GM18519 (cell line): ENCODE data around the gene LRRC8C.

Experiments
- ATAC-seq: cut with Tn5 transposase; IDR thresholded peaks from one replicate; pipeline ENCODE4 v1.9.1; 2021; ENCODE audit warnings: mild to moderate bottlenecking, moderate library complexity; ENCODE audit not compliant: unreplicated experiment, low FRiP score

Gene LRRC8C

DNA sequence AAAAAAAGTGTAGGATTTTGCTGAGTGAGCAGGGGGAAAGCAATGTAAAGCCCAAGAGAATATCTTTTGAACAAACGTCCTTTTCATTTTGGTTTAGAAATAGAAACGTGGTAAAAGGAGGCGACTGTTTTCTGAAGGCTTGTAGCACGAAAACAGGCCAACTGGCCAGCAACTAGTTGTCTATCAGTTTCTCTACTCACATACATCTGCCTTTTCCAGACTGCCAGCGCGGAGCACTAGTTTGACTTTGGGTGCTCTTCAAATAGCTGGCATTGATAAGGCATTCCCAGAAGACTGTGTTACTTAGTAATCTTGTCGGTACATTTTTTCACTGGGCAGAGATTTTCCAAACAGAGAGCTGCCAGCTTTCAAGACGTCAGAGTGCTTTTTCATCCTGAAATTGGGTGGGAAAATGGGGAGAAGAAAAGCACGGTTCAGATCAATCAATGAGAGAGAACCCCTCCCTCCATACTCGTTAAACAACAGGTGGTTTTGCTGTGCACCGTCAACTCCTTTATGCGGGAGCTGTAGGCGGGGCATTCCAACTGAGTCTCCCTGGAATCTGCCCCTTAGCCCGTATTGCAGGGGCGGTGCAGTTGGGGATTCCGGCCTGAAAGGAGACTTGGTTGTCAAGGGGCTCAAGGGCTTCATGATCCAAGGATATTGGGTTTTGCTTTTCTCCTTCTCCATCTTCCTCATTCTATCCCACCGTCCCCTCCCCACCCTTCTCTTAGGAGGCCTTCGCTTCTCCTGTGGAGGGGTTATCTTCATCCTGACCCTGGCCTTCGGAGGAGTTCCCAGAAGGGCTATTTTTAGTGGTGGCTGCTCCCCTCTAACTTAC is 884 bp upstream of the LRRC8C start:
- ATAC-seq: no peak

- peak; percentile 34 for ATAC-seq
These were observed 404 bp downstream of the LRRC8C start for GRCh38 chr1:89633248-89633799.

- no peak for ATAC-seq
These were observed 1.1 kb downstream of the LRRC8C start for GRCh38 chr1:89633800-89634625.

DNA sequence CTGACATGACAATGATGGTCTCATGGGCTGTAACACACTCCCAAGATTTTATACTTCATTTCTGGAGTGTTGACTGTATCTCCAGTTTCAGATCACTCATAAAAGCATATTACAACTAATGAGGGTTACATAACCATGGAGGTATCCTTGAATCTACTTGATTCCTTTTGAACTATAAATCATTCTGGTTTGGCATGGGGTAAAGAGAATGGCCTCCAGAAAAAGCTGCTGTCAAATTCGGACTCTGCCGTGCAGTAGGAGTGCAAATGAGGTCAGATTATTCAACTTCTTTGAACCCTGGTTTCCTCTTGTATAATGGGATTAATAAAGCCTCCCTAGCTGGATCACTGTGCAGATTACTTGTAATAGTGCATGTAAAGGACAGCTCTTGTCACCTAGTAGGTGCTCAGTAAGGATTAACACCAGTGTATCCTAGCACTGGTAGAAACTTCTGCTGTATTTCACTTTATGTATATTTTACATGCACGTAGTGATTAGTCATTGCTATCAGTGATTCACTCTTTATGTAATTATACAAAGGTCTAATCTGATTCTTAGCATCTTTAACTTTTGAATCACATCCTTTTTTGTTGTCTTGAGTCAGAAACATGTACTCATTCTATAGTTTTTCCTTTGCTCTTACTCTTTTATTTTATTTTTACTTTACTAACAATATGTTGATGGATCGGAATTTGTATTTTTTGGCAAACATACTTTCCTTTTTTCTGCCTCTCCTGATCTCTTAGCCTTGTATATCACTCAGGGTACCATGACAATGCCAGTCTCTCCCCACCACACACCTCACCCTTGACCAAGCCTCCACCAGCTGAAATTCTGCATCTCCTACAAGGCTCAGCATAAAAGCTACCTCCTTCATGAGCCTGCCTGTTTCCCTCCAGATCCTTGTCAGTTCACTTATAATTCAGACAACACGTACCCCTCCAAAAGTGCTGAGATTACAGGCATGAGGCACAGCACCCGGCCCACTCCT is 3.2 kb downstream of the LRRC8C start:
- no peak for ATAC-seq

- ATAC-seq: no peak
These were observed 4.6 kb downstream of the LRRC8C start for GRCh38 chr1:89637496-89637895.

DNA sequence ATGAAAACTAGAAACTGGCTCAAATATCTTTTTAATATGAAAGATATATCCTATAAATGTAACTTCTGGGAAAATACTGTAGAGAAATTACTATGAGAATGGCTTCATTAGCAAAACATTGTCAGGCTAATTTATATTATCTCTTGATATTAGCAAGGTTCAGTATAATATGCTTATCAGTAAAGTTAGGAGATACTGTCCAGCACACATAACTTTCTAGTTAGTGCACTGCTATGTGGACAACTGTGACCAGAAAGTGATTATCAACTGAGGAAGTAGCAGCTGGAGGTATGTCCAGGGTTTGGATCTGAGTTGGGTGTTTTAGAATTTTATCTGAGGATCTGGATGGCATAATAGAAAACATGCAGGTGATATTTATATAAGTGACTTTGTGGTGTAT is 7.5 kb downstream of the LRRC8C start:
- no peak for ATAC-seq

DNA sequence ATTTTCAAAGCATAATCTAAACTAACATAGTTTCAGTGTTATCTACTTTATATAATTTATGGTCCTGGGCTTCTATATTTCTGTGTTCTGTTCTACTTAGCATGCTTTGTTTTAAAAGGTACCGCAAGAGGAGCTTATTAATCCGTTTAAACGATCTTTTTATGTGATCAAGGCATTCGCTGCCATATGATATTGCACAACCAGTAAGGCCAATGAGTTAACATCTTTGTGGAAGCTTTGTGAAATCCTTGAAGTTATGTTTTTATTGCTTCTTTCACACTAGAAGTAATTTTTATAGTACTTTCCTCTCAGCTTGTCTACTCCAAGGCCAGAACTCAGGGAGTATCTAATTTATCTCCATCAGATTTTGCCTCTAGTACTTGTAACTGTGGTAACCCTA is 8.9 kb downstream of the LRRC8C start:
- no peak for ATAC-seq

DNA sequence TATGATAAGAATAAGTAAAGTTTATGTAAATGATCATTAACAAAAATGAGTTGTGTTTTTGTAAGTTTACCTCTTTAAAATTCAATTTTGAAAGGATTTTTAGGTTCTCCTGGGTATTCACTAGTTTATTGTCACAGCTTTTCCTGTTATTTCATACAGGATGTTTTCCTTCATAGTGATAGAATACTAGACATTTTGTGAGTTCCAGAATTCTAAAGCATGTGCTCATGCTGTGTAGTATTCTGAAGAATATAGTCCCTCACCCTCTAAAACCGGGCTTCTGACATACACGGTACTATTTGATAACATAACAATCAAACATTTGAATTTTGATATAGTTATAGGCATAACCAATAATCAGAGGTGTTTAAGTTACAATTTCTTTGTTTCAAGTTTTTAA is 10.7 kb downstream of the LRRC8C start:
- no peak for ATAC-seq

GRCh38 chr1:89644119-89644814 is 11.3 kb downstream of the LRRC8C start:
- no peak for ATAC-seq

GRCh38 chr1:89646259-89646658 is 13.3 kb downstream of the LRRC8C start:
- ATAC-seq: no peak

DNA sequence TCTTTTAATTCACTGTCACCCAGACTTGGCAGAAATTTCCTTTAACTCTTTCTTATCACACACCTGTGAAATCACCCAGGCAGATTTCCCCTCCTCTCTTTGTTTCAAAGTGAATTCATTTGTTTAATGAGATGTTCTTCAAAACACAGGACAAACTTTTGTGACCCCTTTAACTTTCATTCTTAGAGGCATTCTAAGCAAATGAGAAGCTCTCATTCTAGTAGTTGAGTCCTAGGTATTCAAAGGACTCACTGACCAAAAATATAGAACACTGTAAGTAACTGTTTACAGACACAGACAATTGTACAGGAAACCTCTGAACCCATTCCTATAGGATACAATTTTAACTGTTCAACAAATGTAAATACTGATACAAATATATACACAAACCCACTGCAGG is 16.9 kb downstream of the LRRC8C start:
- no peak for ATAC-seq

GRCh38 chr1:89652373-89652772 is 19.5 kb downstream of the LRRC8C start:
- no peak for ATAC-seq

DNA sequence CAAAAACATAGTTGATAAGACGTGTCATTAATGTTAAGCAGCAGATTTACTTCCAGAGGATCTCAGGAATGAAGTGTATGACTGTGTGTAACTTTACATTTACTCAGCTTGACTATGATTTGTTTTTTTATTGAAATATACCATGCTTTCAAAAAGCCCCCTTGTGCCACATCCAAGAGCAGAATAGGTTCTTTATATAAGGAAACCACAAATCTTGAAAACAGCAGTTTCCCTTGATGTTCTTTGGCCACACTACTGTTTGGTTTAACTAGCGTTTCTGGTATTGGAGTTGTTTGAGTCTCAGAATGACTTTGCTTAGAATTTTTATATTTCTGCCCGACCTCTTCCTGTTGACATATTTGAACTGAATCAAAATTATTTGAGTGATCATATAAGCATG is 25.0 kb downstream of the LRRC8C start:
- peak; percentile 55 for ATAC-seq

GRCh38 chr1:89659322-89660081 is 26.6 kb downstream of the LRRC8C start:
- no peak for ATAC-seq

DNA sequence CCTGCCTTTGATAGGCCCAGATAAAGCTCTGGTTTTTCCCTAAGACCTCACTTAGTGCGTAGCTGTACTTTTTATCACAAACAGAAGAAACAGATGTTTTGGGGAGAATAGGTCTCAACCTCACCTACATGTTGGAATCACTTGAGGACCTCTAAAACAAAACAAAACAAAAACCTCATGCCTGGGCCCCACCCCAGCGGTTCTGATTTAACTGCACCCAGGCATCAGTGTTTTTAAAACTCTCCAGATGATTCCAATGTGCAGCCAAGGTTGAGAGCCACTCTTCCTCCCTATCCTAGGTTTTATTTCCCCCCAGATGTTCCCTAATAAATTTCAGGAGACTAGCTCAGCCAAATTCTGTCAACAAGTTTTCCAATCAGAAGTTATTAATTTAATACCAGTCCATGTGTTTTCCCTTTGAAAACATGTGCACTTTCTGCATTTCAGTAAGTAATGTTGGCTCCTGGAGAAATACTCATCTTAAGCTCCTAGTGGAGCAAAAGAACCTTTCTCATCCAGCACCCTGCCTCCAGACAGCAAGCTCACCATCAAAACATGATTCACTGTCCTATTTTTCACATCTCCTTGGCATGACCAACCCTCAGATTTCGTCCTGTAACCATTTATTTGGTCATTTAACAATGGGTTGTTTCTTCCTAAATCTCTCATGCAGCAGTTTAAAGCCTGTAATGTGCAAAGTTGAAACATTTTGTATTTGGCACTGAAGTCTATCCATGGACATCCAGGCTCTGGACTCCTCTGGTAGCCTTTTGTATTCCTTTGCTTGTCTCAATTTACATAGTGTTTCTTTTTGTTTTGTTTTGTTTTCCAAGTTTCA is 27.5 kb downstream of the LRRC8C start:
- ATAC-seq: no peak

GRCh38 chr1:89665941-89666340 is 33.0 kb downstream of the LRRC8C start:
- no peak for ATAC-seq

- ATAC-seq: no peak
These were observed 33.7 kb downstream of the LRRC8C start for GRCh38 chr1:89666640-89667039.

DNA sequence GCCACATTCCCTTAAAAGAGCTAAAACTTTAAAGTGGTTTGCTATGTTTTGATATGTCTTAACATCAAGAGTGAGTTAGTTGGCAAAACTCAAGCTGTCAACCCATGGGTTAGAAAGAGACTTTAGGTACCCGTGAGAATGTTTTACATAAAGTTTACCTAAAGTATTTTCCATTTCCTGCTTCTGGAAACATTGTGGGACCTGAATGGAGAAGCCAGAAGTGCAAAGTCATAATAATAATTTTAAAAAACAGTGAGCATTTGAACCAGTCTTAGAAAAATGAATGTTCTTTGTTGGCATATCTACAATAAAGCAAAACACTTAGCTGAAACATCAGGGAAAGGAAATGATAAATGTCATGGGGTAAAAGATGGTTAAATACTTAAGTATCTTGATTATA is 34.8 kb downstream of the LRRC8C start:
- ATAC-seq: no peak
